HepG2 (cell line): ENCODE measurements around the gene AK3. TPM values are rescaled to one million over a fixed set of nuclear protein-coding genes. Genes with fewer than 3 reads are reported as not detected.

Experiments used
- ARID2 ChIP-seq: sonication (generic); formaldehyde crosslinking; IDR thresholded peaks from 2 replicates; pipeline ENCODE4 v1.8.1; 2022; ENCODE audit warnings: mild to moderate bottlenecking, missing genetic modification reagents, borderline replicate concordance
- ASH2L ChIP-seq: fragments of 300-600, 200-600 bp; sonication (generic); IDR thresholded peaks from 2 replicates; pipeline ENCODE4 v1.7.0; 2017; ENCODE audit warnings: low read depth, mild to moderate bottlenecking, moderate library complexity, mixed read lengths, low read length; ENCODE audit not compliant: insufficient read length
- CBX5 ChIP-seq: sonication (generic); formaldehyde crosslinking; IDR thresholded peaks from 2 replicates; pipeline ENCODE4 v1.4.0; 2020; ENCODE audit warnings: missing genetic modification reagents, borderline replicate concordance
- CHD2 ChIP-seq: IDR thresholded peaks from 2 replicates; pipeline ENCODE4 v1.6.1; 2011; ENCODE audit warnings: low read depth, low read length, improper control_type of control experiment
- ELK4 ChIP-seq: sonication (generic); formaldehyde crosslinking; IDR thresholded peaks from 2 replicates; pipeline ENCODE4 v1.9.0; 2021; ENCODE audit warnings: missing genetic modification reagents, borderline replicate concordance
- MZF1 ChIP-seq: sonication (generic); formaldehyde crosslinking; IDR thresholded peaks from 2 replicates; pipeline ENCODE4 v1.8.1; 2023; ENCODE audit warnings: mild to moderate bottlenecking, missing genetic modification reagents, borderline replicate concordance
- POGK ChIP-seq: sonication (generic); formaldehyde crosslinking; conservative IDR thresholded peaks from 2 replicates; pipeline ENCODE4 v1.8.0; 2022; ENCODE audit warnings: mild to moderate bottlenecking, moderate library complexity, missing genetic modification reagents
- PRPF4 ChIP-seq: fragments of 200-400 bp; formaldehyde crosslinking; IDR thresholded peaks from 2 replicates; pipeline ENCODE4 v1.6.1; 2016; ENCODE audit warnings: low read length, low read depth; ENCODE audit not compliant: poor library complexity, severe bottlenecking
- PTBP1 ChIP-seq: fragments of 200-400 bp; formaldehyde crosslinking; IDR thresholded peaks from 2 replicates; pipeline ENCODE4 v1.6.1; 2018; ENCODE audit warnings: low read length, low read depth; ENCODE audit not compliant: poor library complexity, severe bottlenecking
- RARA ChIP-seq: IDR thresholded peaks from 2 replicates; pipeline ENCODE4 v1.6.1; 2016; ENCODE audit warnings: missing genetic modification reagents, missing compliant biosample characterization
- SRSF4 ChIP-seq: fragments of 200-400 bp; formaldehyde crosslinking; IDR thresholded peaks from one replicate; pipeline ENCODE4 v1.6.1; 2018; ENCODE audit warnings: mild to moderate bottlenecking, low read depth, low read length, moderate library complexity; ENCODE audit not compliant: poor library complexity, severe bottlenecking
- TP53 ChIP-seq: sonication (generic); formaldehyde crosslinking; conservative IDR thresholded peaks from 2 replicates; pipeline ENCODE4 v1.4.0; 2020; ENCODE audit warnings: missing genetic modification reagents
- TRAFD1 ChIP-seq: sonication (generic); formaldehyde crosslinking; IDR thresholded peaks from 2 replicates; pipeline ENCODE4 v1.5.1; 2020; ENCODE audit warnings: missing genetic modification reagents, mild to moderate bottlenecking, borderline replicate concordance
- ZNF234 ChIP-seq: sonication (generic); formaldehyde crosslinking; conservative IDR thresholded peaks from 2 replicates; pipeline ENCODE4 v1.5.1; 2020; ENCODE audit warnings: mild to moderate bottlenecking, missing genetic modification reagents
- ZNF329 ChIP-seq: sonication (generic); formaldehyde crosslinking; IDR thresholded peaks from 2 replicates; pipeline ENCODE4 v1.9.0; 2021; ENCODE audit warnings: low read depth, mild to moderate bottlenecking, missing genetic modification reagents
- ZNF615 ChIP-seq: sonication (generic); formaldehyde crosslinking; IDR thresholded peaks from 2 replicates; pipeline ENCODE4 v1.5.0; 2020; ENCODE audit warnings: mild to moderate bottlenecking, missing genetic modification reagents, borderline replicate concordance
- polyA plus RNA-seq, 8 experiments: library from polyadenylated mRNA; depleted of rRNA in 3 of 8; stranded (reverse) in 7 of 8; unstranded in 1 of 8; fragments of >200 nt; fragmentation: Illumina TruSeq in 4 of 8; extraction: Trizol in 4 of 8; gene quantifications; 2 replicates each; pipeline versions ENCODE4 v1.2.1 to v1.2.3, GENCODE V29; 2011 to 2016; ENCODE audit warnings: low read depth in 4 of 8, missing spikeins in 1 of 8, mixed read lengths in 1 of 8; ENCODE audit not compliant: insufficient read depth in 1 of 8
- total RNA-seq, 5 experiments: library from RNA; depleted of rRNA; stranded (reverse); fragments of >200 nt; fragmentation: Illumina TruSeq; extraction: Trizol; gene quantifications; 2 replicates each; pipeline ENCODE4 v1.2.3, GENCODE V29; 2016; ENCODE audit warnings: low read depth in 1 of 5
- TF ChIP-seq, protein P1 (sequence below): sonication (generic); formaldehyde crosslinking; IDR thresholded peaks from 2 replicates; pipeline ENCODE4 v1.5.1; 2020; ENCODE audit warnings: mild to moderate bottlenecking, missing genetic modification reagents, borderline replicate concordance
- TF ChIP-seq, protein P2 (sequence below): sonication (generic); formaldehyde crosslinking; IDR thresholded peaks from 2 replicates; pipeline ENCODE4 v1.5.0; 2020; ENCODE audit warnings: mild to moderate bottlenecking, missing genetic modification reagents

AK3 gene
- total and polyA plus RNA-seq, 2 of the 13 experiments (the other 11 are each of a cell fraction or from before 2014, with no cell fraction given): 76.8 to 109 TPM

DNA sequence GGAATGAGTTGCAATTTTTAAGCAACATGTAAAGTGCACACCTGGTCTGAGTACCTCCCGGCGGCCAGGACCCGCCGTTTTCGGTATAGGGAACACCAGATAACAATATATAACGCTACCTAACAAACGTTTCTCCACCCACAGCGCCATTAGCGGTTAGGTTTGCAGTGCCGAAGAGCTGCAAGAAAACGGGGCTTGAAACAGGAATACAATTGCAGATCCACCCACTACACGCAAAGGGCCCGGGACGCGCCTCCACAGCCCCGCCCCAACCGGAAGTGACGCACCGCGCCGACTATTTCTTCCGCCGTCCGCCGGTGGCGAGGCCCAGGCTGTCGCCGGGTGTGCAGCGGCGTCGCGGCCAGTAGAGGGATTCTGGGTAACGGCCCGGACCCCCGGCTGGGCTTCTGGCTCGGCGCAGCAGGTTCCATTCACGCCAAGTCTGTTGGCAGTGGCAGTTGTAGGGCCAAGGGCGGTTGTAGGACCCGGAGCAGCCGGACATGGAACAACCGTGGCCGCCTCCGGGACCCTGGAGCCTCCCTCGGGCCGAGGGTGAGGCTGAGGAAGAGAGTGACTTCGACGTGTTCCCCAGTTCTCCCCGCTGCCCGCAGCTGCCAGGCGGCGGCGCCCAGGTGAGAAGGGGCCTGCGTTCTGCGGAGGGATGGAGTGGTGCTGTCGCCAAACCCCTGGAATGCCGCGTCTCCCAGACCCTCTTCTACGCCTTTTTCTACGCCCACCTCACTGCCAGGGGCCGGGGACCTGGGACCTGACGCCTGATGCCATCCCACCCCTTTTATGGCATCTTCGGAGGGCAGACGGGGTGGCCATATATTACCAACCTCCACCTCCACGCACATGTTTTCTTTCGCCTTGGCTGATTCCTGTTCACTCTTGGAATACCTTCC, 61.5 kb downstream of the AK3 start, which contains the start of gene CDC37L1 (continued):
- TF ChIP-seq TRAFD1 (CRISPR knock-in tag): no peak
- TF ChIP-seq TP53 (CRISPR knock-in tag): peak; percentile 80
- TF ChIP-seq ASH2L: peak; percentile 94
- TF ChIP-seq, protein P1, sequence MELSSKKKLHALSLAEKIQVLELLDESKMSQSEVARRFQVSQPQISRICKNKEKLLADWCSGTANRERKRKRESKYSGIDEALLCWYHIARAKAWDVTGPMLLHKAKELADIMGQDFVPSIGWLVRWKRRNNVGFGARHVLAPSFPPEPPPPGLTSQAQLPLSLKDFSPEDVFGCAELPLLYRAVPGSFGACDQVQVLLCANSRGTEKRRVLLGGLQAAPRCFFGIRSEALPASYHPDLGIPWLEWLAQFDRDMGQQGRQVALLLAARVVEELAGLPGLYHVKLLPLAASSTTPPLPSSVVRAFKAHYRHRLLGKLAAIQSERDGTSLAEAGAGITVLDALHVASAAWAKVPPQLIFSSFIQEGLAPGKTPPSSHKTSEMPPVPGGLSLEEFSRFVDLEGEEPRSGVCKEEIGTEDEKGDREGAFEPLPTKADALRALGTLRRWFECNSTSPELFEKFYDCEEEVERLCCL (CRISPR knock-in tag): no peak
- no peak for TF ChIP-seq MZF1
- 0 out of 2 replicates have a peak, but pooled peaks have one; percentile 55 for TF ChIP-seq ZNF329
- no peak for TF ChIP-seq ARID2 (CRISPR knock-in tag)
- no peak for TF ChIP-seq PTBP1
- no peak for TF ChIP-seq PRPF4
- peak; percentile 48; the same call in 1 of the 2 replicates for TF ChIP-seq CBX5 (CRISPR knock-in tag)
- TF ChIP-seq, protein P2, sequence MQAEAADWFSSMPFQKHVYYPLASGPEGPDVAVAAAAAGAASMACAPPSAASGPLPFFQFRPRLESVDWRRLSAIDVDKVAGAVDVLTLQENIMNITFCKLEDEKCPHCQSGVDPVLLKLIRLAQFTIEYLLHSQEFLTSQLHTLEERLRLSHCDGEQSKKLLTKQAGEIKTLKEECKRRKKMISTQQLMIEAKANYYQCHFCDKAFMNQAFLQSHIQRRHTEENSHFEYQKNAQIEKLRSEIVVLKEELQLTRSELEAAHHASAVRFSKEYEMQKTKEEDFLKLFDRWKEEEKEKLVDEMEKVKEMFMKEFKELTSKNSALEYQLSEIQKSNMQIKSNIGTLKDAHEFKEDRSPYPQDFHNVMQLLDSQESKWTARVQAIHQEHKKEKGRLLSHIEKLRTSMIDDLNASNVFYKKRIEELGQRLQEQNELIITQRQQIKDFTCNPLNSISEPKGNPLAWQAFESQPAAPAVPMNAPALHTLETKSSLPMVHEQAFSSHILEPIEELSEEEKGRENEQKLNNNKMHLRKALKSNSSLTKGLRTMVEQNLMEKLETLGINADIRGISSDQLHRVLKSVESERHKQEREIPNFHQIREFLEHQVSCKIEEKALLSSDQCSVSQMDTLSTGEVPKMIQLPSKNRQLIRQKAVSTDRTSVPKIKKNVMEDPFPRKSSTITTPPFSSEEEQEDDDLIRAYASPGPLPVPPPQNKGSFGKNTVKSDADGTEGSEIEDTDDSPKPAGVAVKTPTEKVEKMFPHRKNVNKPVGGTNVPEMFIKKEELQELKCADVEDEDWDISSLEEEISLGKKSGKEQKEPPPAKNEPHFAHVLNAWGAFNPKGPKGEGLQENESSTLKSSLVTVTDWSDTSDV (CRISPR knock-in tag): peak; percentile 27; the same call in 1 of the 2 replicates
- no peak for TF ChIP-seq ZNF234 (CRISPR knock-in tag)
- 0 out of 2 replicates have a peak, but pooled peaks have one; percentile 58 for TF ChIP-seq ZNF615 (CRISPR knock-in tag)
- no peak for TF ChIP-seq SRSF4
- peak; percentile 87 for TF ChIP-seq POGK (CRISPR knock-in tag)
- TF ChIP-seq RARA (CRISPR knock-in tag): peak; percentile 24; the same call in 1 of the 2 replicates
- no peak for TF ChIP-seq ELK4 (CRISPR knock-in tag)
- no peak for TF ChIP-seq CHD2
